Ovary (tissue), 9 donors: Measurements from ENCODE around the gene PHLDB1. TPM values are rescaled to one million over a fixed set of nuclear protein-coding genes. Genes with fewer than 3 reads are reported as not detected.
"Not testable (repeated sequence)": the region's sequence is repeated elsewhere in the genome, so short reads cannot be mapped to it uniquely, and the experiment has no call there.

Experiments used
- DNase-seq, 5 donors: peaks; one replicate each; pipeline ENCODE4 v3.0.0-alpha.2; 2019 to 2020
- H3K27ac ChIP-seq, 2 donors: fragments of 200-600 bp; one replicate each; pipeline versions ENCODE4 v1.5.1 to v1.8.0; 2019 to 2022
- H3K27me3 ChIP-seq: fragments of 200-600 bp; one replicate; pipeline ENCODE4 v1.8.0; 2022
- H3K36me3 ChIP-seq: fragments of 200-600 bp; sonication (generic); one replicate; pipeline ENCODE4 v1.5.1; 2019
- H3K4me1 ChIP-seq: one replicate; pipeline ENCODE4 v1.8.1; 2013; ENCODE audit warnings: mild to moderate bottlenecking, moderate library complexity; ENCODE audit not compliant: insufficient read depth
- H3K4me3 ChIP-seq: fragments of 200-600 bp; sonication (generic); one replicate; pipeline ENCODE4 v1.5.1; 2017
- H3K9me3 ChIP-seq, 2 donors: fragments of 200-600 bp in 1 of 2; sonication (generic) in 1 of 2; one replicate each; pipeline versions ENCODE4 v1.5.1 to v1.8.1; 2013 to 2019; ENCODE audit warnings: mild to moderate bottlenecking in 1 of 2, moderate library complexity in 1 of 2
- CTCF ChIP-seq, 3 donors: fragments of 450-650 bp in 2 of 3; fragments of 200-600 bp in 1 of 3; IDR thresholded peaks; one replicate each; pipeline versions ENCODE4 v1.5.1 to v1.8.0; 2016 to 2022; ENCODE audit warnings: antibody characterized with exemption in 3 of 3, mild to moderate bottlenecking in 1 of 3
- EP300 ChIP-seq: sonication (generic); formaldehyde crosslinking; IDR thresholded peaks from one replicate; pipeline ENCODE4 v1.6.1; 2017; ENCODE audit warnings: antibody characterized with exemption
- POLR2A ChIP-seq: fragments of 450-650 bp; IDR thresholded peaks from one replicate; pipeline ENCODE4 v1.6.1; 2017; ENCODE audit warnings: antibody characterized with exemption, mild to moderate bottlenecking, moderate library complexity
- WGBS, 3 donors: extraction: QIAGEN DNeasy Blood & Tissue Kit in 1 of 3; methylation state at CpG; one replicate each; pipeline versions ENCODE4 v1.1.5 to v1.1.7; 2013 to 2017; 5-methylcytosine and 5-hydroxymethylcytosine counted together
- intact Hi-C, 4 donors: fragments of 100-400 bp; cut with DNase I; formaldehyde crosslinking; loops; one replicate each; pipeline versions ENCODE4 v1.11.0 to v1.15.1; 2022 to 2023
- polyA plus RNA-seq, 2 donors: library from polyadenylated mRNA; stranded (reverse); fragments of 200-250 nt in 1 of 2; fragments of 350-450 nt in 1 of 2; fragmentation: Illumina TruSeq in 1 of 2; extraction: RNeasy Lipid Tissue Mini Kit (QIAGEN cat#74804) in 1 of 2; gene quantifications; one replicate each; pipeline ENCODE4 v1.2.3, GENCODE V29; 2013 to 2014
- total RNA-seq, 7 donors: library from RNA; depleted of rRNA in 2 of 7; stranded (reverse); fragments of >200 nt in 2 of 7; fragmentation: NEBNext Ultra II Directional in 3 of 7; extraction: Animal tissue kit (Norgen Biotek cat#: 25700) in 3 of 7; gene quantifications; one replicate each; pipeline versions ENCODE4 v1.1.0 to v1.2.4, GENCODE V29; 2016 to 2023
- donor health status: DM: no; HTN: no; CAD: no; lungs with moderate emphysema.
- donor health status: DM: no; HTN: no; CAD: no.
- donor health status: Bipolar disorder and iron deficiency.
- donor health status: DM: yes; HTN: yes; CAD: no.
- donor health status: DM: no; HTN: no; CAD: no.
- donor health status: DM: yes; HTN: yes; CAD: no.

PHLDB1 gene
- total and polyA plus RNA-seq, 9 donors: 46.2 to 265 (median 137) TPM

- Histone ChIP-seq H3K4me1 (peaks cover 3% of the 10 kb centered on the region), H3K27ac (no peak overlapping the region), H3K36me3 (no peaks in the 10 kb centered on the region), H3K4me3 (no peak overlapping the region), H3K27me3 (no peaks in the 10 kb centered on the region), H3K9me3 (no peaks in the 10 kb centered on the region)
- TF ChIP-seq POLR2A (no peak), EP300 (no peak), CTCF (IDR thresholded peaks at IDR 0.05) (no peak)
- WGBS, 3 donors: 84 to 88% (median 87%) methylated on average over 5 of the region's 5 CpGs
- intact Hi-C loops: loop anchor here in 2 of 4 donors (5.0 kb wide), 2 partner anchors 244 to 269 kb away; partner anchors contain the start of gene UPK2 (in 1 of the 2)
- no peak for DNase-seq
Observed at GRCh38 chr11:118687906-118688305, 80.5 kb downstream of the PHLDB1 start.

- intact Hi-C loops: loop anchor here in 2 of 4 donors (5.0 kb wide), 2 partner anchors 244 to 269 kb away; partner anchors contain the start of gene UPK2 (in 1 of the 2)
- 74 to 82% (median 78%) methylated on average over 10 of the region's 10 CpGs for WGBS, 3 donors
Observed at GRCh38 chr11:118688339-118688738, 80.9 kb downstream of the PHLDB1 start.

GRCh38 chr11:118688851-118689502, 81.6 kb downstream of the PHLDB1 start:
- Histone ChIP-seq H3K4me3 (no peak overlapping the region), H3K4me1 (peaks cover 3% of the 10 kb centered on the region), H3K9me3 (no peaks in the 10 kb centered on the region), H3K36me3 (no peaks in the 10 kb centered on the region), H3K27me3 (no peaks in the 10 kb centered on the region), H3K27ac (peak overlapping the region in 1 of 2 donors; percentile 10)
- WGBS, 3 donors: 79 to 80% (median 79%) methylated on average over 40 to 41 of the region's 41 CpGs
- peak in 1 of 5 donors; percentile 24 for DNase-seq
- intact Hi-C loops: loop anchor here in 2 of 4 donors (5.0 kb wide), 2 partner anchors 243 to 268 kb away; partner anchors contain the start of gene UPK2 (in 1 of the 2)
- TF ChIP-seq EP300 (no peak), POLR2A (no peak), CTCF (IDR thresholded peaks at IDR 0.05) (no peak)

More at GRCh38 chr11:118688339-118688738, 80.9 kb downstream of the PHLDB1 start:
- not testable (repeated sequence) for H3K4me3 ChIP-seq, H3K9me3 ChIP-seq, H3K27me3 ChIP-seq, H3K4me1 ChIP-seq, H3K27ac ChIP-seq, H3K36me3 ChIP-seq, DNase-seq

- Histone ChIP-seq H3K36me3 (no peaks in the 10 kb centered on the region), H3K9me3 (no peaks in the 10 kb centered on the region), H3K27ac (peak overlapping the region in 1 of 2 donors; percentile 10), H3K4me3 (peak overlapping the region; percentile 26), H3K4me1 (peaks cover 3% of the 10 kb centered on the region), H3K27me3 (no peaks in the 10 kb centered on the region)
- TF ChIP-seq CTCF (IDR thresholded peaks at IDR 0.05): no peak
- no peak for TF ChIP-seq POLR2A
- no peak for TF ChIP-seq EP300
- 14 to 17% (median 16%) methylated on average over 7 to 9 of the region's 9 CpGs for WGBS, 3 donors
- intact Hi-C loops: loop anchor here in 2 of 4 donors (5.0 kb wide), 2 partner anchors 243 to 268 kb away; partner anchors contain the start of gene UPK2 (in 1 of the 2)
- DNase-seq: peak in 2 of 5 donors; percentile 43 to 52
Observed at GRCh38 chr11:118689503-118689851, 82.1 kb downstream of the PHLDB1 start.
